ENCODE data around the gene OR52I2.

GRCh38 chr11:4560467-4560866 is 21.1 kb upstream of the OR52I2 start:
- TF ChIP-seq CTCF (IDR thresholded peaks at IDR 0.05; ENCODE audit: borderline replicate concordance, extremely low read depth, low read length, poor library complexity, severe bottlenecking) (no peak), EZH2 (IDR thresholded peaks at IDR 0.05; ENCODE audit: borderline replicate concordance, low read depth, low read length, severe bottlenecking) (no peak)

All from DND-41 (cell line).